Stimulated activated CD4-positive, alpha-beta T cell treated with anti-CD3 and anti-CD28 coated beads, Interleukin-2, amount 100 ng/mL, for 48 hours (primary cell): ENCODE measurements around the gene CNTN2.

ENCODE experiments used
- DNase-seq, 2 donors: peaks; one replicate each; pipeline ENCODE4 v3.0.0-alpha.2; 2020

The CNTN2 gene

GRCh38 chr1:205057808-205058575 lies 15.0 kb downstream of the CNTN2 start:
- no peak for DNase-seq

GRCh38 chr1:205058853-205059252 lies 15.8 kb downstream of the CNTN2 start:
- no peak for DNase-seq

- DNase-seq: no peak
These were observed 16.6 kb downstream of the CNTN2 start for GRCh38 chr1:205059660-205060059.

GRCh38 chr1:205060746-205061145 lies 17.7 kb downstream of the CNTN2 start:
- no peak for DNase-seq

GRCh38 chr1:205061227-205061626 lies 18.2 kb downstream of the CNTN2 start:
- no peak for DNase-seq

GRCh38 chr1:205061665-205062069 lies 18.7 kb downstream of the CNTN2 start:
- DNase-seq: peak; percentile 66 to 75

GRCh38 chr1:205062319-205062718 lies 19.3 kb downstream of the CNTN2 start:
- no peak for DNase-seq

GRCh38 chr1:205062895-205063294 lies 19.9 kb downstream of the CNTN2 start:
- DNase-seq: no peak

GRCh38 chr1:205064301-205064700 lies 21.3 kb downstream of the CNTN2 start:
- DNase-seq: no peak

GRCh38 chr1:205064741-205065316 lies 21.8 kb downstream of the CNTN2 start:
- no peak for DNase-seq

GRCh38 chr1:205065666-205066065 lies 22.7 kb downstream of the CNTN2 start:
- DNase-seq: no peak

- DNase-seq: no peak
These were observed 23.3 kb downstream of the CNTN2 start for GRCh38 chr1:205066141-205066818.

- no peak for DNase-seq
These were observed 24.0 kb downstream of the CNTN2 start for GRCh38 chr1:205067031-205067430.

- no peak for DNase-seq
These were observed 25.0 kb downstream of the CNTN2 start for GRCh38 chr1:205068001-205068400.

GRCh38 chr1:205068457-205069040 lies 25.5 kb downstream of the CNTN2 start:
- no peak for DNase-seq

GRCh38 chr1:205069371-205070125 lies 26.5 kb downstream of the CNTN2 start:
- DNase-seq: no peak

GRCh38 chr1:205071028-205071409 lies 28.0 kb downstream of the CNTN2 start:
- DNase-seq: no peak

- no peak for DNase-seq
These were observed 28.8 kb downstream of the CNTN2 start for GRCh38 chr1:205071801-205072200.

- no peak for DNase-seq
These were observed 29.3 kb downstream of the CNTN2 start for GRCh38 chr1:205072286-205072685.

- DNase-seq: no peak
These were observed 29.9 kb downstream of the CNTN2 start for GRCh38 chr1:205072881-205073280.

- DNase-seq: no peak
These were observed 30.5 kb downstream of the CNTN2 start for GRCh38 chr1:205073511-205073910.

- no peak for DNase-seq
These were observed 31.1 kb downstream of the CNTN2 start for GRCh38 chr1:205074084-205074483.

GRCh38 chr1:205074513-205074912 lies 31.5 kb downstream of the CNTN2 start:
- DNase-seq: no peak
